Measurements from ENCODE around the gene SIRT5.

SIRT5 gene

DNA sequence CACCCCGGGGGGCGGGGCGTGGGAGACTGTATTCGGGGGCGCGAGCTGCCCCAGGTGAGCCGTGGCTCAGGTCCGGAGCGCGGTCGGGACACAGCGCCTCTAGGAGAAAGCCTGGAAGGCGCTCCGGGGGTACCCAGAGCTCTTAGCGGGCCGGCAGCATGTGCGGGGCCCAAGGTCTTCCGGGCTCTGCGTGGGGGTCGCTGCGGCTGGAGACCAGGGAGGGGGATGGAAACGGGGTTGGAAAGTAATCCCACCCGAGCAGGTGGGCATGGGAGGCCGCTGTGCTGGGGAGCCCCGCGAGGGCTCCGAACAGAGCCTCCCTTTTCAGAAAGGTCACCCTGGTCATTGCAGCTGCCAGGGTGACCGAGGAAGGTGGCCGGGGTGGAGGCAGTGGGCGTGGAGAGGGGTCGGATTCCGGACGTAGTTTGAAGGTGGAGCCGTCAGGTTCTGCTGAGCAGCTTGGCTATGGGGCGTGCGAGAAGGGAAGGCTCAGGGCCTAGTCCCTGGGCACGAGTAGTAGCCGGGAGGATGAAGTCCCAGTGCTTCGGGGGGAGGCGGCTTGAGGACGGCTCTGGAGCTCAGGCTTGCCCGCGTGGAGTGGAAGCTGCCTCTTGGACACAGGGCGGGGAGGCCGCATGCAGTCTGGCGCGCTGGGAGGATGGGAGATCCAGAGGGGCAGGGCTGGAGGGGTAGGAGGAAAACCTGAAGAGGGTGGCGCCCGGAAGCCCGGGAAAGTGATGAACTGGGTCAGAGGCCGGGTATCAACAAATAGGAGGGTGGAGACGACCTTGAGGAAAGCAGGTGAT, at the start of gene SIRT5:
Gene SIRT5, plus strand, starts transcription at position 31 of the 806 bp plus-strand sequence. CDS start 9,510 bp downstream, outside the sequence.
- DNase-seq = peak; percentile 58

DNA sequence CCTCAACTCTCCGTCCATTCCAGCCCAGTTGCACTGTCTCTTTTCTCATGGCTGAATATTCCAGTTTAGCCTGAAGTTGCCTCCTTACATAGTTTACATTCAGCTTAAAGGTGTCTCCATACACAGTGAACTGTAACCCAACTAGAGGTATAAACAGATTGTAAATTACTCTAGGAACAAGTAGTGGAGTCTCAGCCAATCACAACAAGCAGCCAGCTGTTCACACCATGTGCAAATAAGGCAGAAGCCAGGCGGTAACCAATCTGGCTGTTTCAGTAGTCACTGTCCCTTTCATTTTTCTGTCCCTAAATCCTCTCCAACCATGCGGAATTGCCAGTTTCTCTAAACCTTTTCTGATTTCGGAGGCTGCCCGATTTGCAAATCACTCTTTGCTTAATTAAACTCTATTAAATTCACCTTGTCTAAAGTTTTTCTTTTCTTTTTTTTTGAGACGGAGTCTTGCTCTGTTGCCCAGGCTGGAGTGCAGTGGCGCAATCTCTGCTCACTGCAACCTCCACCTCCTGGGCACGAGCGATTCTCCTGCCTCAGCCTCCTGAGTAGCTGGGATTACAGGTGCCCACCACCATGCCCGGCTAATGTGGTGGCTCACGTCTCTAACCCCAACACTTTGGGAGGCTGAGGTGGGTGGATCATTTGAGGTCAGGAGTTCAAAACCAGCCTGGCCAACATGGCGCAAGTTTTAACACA, 49.4 kb upstream of the SIRT5 start:
- DNase-seq = no peak

DNA sequence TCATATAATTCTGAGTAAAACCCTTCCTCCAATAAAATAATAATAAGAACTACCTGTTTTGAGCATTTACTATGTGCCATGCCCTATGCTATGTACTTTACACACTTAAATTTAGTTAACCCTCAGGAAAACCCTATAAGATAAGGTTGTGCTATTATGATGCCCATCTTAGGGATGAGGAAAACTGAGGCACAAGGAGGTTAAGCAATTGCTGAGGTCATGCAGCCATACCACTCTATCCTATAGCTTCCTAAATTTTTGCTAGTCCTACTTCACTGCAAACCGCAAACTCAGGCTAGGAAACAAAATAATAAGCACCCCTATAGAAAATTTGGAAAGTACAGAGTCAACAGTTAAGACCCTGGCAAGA, 48.1 kb upstream of the SIRT5 start:
- no peak for DNase-seq

DNA sequence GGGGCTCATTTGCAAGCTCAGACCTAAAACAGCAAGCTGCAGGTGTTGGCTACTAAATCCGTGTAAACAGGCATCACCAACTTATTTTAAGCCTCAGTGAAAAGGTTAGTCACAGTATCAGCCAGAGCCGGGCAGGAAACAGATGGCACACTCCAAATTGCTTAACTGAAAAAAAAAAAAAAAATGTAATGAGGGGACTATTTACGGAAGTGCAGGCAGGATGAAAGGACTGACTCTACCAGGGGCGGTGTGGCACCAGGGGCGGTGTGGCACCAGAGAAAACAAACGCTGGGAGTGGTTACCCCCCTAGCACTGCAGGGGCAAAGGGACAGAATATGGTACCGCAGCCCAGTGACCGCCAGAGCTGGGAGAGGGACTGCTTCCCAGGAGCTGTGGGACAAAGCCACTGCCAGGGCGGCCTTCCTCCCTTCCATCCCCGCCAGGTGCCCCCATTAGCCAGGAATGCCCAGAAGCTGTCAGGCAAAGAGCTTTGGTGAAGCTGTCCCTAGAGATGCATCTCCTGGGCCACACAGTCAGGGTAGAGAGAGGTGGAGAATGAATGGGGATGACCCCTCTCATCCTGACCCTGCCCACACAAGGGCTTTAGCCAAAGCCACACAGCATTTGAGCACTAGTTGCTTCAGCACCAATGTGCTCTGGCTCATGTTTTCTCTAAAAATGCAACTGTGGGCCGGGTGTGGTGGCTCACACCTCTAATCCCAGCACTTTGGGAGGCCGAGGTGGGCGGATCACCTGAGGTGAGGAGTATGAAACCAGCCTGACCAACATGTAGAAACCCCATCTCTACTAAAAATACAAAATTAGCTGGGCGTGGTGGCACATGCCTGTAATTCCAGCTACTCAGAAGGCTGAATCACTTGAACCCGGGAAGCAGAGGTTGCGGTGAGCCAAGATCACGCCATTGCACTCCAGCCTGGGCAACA, 47.4 kb upstream of the SIRT5 start:
- DNase-seq = no peak

DNA sequence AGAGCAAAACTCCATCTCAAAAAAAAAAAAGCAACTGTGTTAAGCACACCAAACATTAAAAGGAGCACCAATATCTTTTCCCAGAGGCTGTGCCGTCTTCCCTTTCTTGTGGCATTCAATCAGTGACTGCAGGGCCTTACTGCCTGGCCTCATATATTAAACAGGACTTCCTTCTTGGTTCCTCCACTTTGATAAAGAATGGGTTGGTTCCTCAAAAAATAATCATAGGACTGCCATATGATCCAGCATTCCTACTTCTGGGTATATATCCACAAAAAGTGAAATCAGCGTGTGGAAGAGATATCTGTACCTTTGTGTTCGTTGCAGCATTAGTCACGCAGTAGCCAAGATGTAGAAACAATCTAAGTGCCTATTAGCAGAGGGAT, 46.7 kb upstream of the SIRT5 start:
- no peak for DNase-seq

DNA sequence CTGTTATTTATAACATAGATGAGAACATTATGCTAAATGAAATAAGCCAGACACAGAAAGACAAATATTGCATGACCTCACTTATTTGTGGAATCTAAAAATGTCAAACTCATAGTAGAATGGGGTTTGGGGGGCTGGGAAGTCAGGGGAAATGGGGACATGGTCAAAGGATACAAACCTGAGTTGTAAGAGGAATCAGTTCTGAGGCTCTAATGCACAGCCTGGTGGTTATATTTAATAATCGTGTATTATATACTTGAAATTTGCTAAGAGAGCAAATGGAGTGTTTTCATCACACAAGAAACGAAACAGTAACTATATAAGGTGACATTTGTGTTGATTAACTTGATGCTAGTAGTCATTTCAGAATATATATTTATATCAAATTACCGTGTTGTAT, 46.2 kb upstream of the SIRT5 start:
- DNase-seq = no peak

DNA sequence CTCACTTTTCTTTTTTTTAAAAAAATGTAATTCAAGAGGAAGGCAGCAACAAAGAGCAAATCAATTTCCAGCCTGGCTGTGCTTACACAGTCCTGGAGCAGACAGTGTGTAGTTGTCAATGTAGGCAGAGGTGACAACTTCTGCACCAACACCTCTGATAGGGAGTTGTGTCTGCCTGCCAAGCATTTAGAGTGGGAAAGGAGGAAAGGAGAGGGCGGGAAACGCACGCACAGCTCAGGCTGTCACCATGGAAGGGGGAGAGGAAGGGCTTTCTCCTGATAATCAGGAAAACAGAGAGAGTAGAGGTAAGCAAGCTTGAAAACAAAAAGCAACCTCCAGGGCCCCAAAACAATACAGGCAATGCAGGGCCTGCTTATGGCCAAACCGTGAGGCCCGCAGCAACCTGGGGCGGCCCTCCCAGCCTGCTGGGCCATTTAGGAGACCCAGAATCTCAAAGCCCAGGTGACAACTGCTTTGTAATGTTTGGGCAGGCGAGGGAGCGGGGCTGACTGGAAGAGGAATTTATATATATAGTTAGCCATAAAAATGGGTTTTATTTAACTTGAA, 45.5 kb upstream of the SIRT5 start:
- no peak for DNase-seq

DNA sequence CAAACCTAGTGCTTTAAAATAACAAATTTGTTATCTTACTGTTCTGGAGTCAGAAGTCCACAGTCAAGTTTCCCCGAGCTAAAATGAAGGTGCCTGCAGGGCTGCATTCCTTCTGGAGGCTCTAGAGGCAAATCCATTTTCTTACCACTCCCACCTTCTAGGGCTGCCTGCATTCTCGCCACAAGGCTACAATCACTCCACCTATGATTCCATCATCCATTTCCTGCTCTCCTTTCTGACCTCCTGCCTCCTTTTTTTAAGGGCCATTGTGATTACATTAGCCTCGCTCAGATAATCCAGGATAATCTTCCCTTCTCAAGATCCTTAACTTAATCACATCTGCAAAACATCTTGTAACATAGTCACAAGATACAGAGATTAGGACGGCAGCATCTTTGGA, 42.4 kb upstream of the SIRT5 start:
- DNase-seq = no peak

DNA sequence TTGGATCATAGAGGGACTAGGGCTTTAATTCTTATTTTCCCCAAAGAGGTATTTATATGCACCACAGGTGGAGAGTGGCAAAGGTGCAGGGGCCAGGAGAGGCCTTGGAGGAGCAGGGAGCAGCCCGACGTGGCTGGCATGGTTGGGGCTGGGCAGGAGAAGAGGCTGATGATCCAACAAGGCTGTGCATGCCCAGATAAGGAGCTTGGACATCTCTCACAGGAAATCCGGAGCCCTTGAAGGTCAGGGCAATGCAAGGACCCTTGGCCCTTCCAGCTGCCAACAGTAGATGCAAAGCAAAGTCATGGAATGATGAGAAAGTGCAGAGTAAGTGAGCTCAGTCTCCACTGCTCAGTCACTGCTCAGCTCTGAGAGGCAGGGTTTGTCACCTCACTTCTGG, 39.9 kb upstream of the SIRT5 start:
- DNase-seq = no peak

DNA sequence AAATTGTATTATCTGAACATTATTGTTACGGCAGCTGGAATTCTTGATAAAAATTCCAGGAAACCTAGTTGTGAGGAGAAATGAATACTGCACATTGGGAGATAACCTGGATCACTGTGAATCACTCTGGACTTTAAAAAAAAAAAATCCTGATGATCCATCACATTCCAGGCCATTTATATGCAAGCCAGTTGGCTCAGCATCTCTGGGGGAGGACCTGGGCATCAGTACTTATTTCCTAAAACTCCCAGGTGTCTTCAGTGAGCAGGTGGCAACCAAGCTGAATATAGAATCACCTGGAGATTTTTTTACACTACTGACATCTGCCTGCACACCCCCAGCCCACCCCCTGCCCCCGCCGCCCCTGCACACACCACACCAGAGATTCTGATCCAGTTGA, 39.1 kb upstream of the SIRT5 start:
- DNase-seq = no peak

DNA sequence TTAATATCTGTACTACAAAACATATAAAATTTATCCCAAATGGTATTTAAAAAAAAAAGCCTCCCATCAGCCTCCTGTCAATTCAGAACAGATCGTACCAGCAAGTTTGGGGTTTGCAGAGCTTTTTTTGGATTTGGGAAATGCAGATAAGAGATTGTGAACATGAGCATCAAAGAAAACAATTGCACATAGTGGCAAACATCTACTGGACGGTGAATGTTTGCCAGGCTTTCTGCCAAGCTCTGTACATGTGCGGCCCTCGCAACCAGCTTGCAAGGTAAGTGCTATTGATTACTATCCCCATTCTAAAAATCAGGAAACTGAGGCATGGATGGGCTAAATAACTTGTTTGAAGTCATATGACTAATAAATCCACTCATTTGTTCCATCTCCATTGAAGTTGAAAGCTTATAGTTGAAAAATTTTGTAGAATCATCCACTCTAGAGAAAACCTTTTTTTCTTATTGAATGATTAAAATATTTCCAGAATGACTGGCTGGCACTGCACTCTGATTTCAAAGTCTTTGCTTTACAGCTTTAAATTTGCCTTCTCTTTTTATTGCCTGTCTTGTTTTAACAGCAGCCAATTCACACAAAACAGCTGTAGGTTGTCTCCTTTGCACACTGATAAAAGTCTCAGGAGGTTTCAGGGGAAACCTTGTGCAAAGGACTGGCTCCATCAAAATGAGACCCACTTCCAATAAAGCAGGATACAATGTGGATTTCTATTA, 37.4 kb upstream of the SIRT5 start:
- no peak for DNase-seq

DNA sequence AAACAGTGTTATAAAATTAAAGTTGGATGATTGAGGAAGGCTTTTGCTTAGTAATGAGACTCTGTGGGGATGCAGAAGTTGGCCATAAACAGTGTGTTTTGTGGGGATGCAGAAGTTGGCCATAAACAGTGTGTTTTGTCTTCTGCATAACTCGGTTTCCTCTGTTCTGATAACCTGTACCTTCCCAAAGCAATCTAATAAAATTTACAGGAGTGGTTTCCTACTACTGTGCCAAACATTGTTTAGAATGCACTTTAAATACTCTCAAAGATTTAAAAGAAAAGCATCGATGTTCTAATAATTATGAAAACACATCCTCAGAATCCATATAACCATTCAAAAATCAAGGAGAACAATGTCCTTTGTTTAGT, 36.9 kb upstream of the SIRT5 start:
- no peak for DNase-seq

DNA sequence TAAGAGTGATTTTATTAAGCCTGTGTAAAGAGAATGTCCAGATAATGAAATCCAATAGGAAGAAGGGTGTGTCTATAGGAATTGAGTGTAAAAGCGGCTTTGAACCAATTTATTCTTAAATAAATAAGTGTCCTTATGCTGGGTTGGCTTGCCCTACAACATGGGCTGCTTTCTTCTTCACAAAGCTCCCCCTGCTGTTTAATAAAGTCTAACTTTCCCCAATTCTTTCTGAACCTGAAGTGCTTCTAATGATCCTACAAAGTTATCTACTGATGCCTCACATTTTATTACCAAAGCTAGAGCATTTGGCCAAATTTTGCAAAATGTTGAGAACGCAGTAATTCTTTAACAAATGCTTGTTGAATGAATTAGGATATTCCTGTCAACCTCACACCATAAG, 36.3 kb upstream of the SIRT5 start:
- DNase-seq = no peak

DNA sequence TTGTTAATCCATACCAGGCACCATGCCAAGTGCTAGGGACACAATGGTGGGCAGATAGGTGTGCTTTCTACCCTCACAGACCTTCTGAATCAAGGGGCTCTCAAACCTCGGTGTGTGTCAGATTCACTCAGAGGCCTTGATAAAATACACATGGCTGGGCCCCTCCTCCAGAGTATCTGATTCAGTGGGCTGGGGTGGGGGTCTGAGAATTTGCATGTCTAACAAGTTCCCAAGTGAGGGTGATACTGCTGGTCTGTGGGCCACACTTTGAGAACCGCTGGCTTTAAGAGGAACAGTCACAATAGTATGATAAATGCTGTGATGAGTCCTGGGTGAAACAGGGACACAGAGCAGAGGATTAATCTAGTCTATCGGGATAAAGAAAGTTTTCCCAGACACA, 35.8 kb upstream of the SIRT5 start:
- no peak for DNase-seq

DNA sequence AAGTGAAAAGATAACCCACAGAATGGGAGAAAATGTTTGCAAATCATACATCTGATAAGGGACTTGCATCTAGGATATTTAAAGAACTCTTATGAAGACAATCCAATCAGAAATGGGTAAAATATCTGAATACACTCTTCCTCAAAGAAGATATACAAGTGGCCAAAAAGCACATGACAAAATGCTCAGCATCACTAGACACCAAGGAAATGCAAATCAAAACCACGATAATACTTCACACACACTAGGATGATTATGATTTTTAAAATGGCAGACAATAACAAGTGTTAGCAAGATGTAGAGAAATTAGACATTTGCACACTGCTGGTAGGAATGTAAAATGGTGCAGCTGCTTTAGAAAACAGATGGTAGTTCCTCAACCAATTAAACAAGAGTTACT, 34.8 kb upstream of the SIRT5 start:
- DNase-seq = no peak

DNA sequence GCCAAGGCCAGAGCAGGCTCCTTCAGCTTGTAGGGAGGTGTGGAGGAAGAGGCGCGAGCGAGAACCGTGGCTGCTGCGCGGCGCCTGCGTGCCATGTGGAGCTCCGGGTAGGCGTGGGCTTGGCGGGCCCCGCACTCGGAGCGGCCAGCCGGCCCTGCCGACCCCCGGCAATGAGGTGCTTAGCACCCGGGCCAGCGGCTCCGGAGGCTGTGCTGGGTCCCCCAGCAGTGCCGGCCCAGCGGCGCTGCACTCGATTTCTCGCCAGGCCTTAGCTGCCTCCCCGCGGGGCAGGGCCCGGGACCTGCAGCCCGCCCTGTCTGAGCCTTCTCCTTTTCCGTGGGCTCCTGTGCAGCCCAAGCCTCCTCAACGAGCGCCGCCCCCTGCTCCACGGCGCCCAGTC, 32.9 kb upstream of the SIRT5 start:
- no peak for DNase-seq

DNA sequence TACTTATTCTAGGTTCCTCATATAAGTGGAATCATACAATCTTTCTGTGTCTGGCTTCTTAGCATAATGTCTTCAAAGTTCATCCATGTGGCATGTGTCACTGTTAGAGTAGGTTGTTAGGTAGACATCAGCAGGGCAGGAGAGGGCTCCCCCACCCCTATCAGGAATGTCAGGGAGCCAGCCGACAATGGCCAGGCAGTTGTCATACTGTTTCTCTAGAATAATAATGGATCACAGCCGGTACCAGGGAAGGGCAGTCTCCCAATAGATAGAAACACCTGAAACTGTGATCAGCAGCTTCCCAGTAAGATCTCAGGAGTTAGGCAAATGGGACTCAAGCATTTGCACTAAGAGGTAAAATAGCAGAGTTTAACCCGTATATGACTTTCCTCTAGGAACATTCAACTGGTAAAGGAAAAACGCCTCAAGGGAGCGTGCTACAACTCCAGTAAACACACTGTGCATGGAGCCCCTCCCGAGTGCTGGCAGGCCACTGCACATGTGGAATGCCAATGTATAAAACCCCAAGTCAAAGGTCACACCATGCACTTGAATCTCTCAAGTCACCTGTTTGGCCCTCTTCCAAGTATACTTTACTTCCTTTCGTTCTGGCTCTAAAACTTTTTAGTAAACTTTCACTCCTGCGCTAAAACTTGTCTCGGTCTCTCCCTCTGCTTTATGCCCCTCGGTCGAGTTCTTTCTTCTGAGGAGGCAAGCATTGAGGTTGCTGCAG, 29.8 kb upstream of the SIRT5 start:
- DNase-seq = no peak

DNA sequence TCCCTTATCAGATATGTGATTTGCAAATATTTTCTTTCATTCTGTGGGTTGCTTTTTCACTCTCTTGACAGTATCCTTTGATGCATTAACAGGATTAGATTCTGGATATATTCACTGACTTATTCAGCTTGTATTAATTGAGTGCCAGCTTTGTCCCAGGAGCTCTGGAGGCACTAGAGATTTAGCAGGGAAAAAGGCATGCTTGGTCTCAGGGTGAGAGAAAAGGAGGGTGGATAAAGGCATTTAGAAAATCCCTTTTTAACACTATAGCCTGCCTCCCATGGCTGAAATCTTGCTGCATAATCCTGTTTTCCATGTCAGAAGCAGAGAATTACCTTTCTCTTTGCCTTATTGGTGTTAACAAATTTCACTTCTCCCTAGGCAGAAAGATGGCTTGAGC, 28.5 kb upstream of the SIRT5 start:
- no peak for DNase-seq

DNA sequence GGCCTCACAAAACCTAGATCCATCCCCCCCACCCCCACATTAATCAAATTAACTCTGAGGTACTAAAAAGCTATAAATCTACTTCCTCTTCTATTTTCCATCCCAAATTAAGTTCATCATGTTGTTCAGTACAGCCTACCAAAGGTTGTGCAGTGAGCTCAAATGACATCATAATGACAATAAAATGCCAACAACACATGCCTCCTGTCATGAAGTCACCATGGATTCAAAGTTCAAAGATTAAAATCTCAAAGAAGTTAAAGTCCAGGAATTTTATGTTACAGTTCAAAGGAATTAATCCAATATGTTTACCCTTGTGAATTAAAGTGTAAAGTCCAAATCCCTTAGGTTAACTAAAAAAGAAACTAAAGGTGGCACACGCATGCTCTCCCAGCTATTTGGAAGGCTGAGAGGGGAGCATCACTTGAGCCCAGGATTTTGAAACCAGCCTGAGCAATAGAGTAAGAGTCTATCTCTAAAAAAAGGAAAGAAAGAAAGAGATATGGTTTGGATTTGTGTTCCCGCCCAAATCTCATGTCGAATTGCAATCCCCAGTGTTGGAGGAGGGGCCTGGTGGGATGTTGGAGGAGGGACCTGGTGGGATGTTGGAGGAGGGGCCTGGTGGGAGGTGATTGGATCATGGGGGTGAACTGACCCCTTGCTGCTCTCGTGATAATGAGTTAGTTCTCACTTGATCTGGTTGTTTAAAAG, 25.7 kb upstream of the SIRT5 start:
- DNase-seq = no peak

DNA sequence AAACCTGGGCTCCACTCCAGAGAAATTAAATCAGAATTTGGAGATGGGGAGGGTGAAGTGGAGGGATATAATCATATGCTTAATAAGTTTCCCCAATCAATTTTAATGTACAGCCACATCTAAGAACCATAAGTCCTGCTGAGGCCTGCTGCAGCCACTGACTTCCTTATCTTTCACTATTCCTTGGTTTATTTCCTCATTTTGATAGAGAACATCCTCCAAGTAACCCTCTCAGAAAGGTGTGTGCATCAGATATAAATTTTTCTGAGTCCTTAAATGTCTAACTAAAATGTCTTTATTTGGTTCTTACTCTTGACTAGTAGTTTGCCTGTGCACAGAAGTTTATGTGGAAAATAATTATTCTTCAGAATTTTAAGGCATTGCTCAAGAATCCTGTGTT, 23.7 kb upstream of the SIRT5 start:
- no peak for DNase-seq

DNA sequence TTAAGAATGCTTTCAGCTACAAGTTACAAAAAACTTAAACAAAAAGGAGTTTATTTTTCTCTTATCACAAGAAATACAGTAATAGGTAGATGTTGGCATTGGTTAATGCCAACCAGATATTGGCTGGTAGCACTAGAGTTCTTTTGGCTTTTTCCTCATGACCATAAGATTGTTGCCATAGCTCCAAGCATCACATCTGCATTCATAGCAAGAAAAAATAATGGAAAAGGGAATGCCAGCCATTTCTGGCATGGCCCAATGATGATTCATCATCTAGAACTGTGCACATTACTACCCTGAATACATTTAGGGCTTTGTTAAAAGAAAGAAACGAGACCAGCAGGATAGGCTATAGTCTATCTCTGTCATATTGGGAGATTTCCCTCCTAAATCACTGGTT, 20.8 kb upstream of the SIRT5 start:
- DNase-seq = no peak
